BE2C (cell line): Measurements from ENCODE around the gene C2CD2.

Experiments used
- DNase-seq: peaks from one replicate; pipeline ENCODE4 v3.0.0-alpha.2; 2020
- H3K27me3 ChIP-seq: fragments of 250-450 bp; sonication (Bioruptor Pico); 2 replicates; pipeline ENCODE4 v1.5.1; 2020; ENCODE audit warnings: mild to moderate bottlenecking
- H3K36me3 ChIP-seq: fragments of 250-450 bp; sonication (Bioruptor Pico); 2 replicates; pipeline ENCODE4 v1.5.1; 2020; ENCODE audit warnings: mild to moderate bottlenecking
- H3K4me1 ChIP-seq: fragments of 250-450 bp; sonication (Bioruptor Pico); 2 replicates; pipeline ENCODE4 v1.5.1; 2020
- H3K4me3 ChIP-seq: 2 replicates; pipeline ENCODE4 v1.5.1; 2011; ENCODE audit warnings: low read depth, low read length
- H3K9me3 ChIP-seq: fragments of 250-450 bp; sonication (Bioruptor Pico); 2 replicates; pipeline ENCODE4 v1.5.1; 2020
- CTCF ChIP-seq: IDR thresholded peaks from 2 replicates; pipeline ENCODE4 v1.5.1; 2012; ENCODE audit warnings: mild to moderate bottlenecking, low read depth, low read length

The C2CD2 gene

GRCh38 chr21:41899426-41900202 lies 54.2 kb downstream of the C2CD2 start:
- DNase-seq = no peak
- no peaks in the 10 kb centered on the region for H3K27me3 ChIP-seq
- H3K9me3 ChIP-seq = no peaks in the 10 kb centered on the region
- H3K4me3 ChIP-seq = no peak overlapping the region
- no peaks in the 10 kb centered on the region for H3K4me1 ChIP-seq
- no peaks in the 10 kb centered on the region for H3K36me3 ChIP-seq
- no peak for TF ChIP-seq CTCF

- Histone ChIP-seq H3K36me3 (no peaks in the 10 kb centered on the region), H3K4me3 (no peak overlapping the region), H3K4me1 (no peaks in the 10 kb centered on the region), H3K9me3 (no peaks in the 10 kb centered on the region), H3K27me3 (no peaks in the 10 kb centered on the region)
- no peak for DNase-seq
- TF ChIP-seq CTCF = no peak
These were observed 54.8 kb downstream of the C2CD2 start for GRCh38 chr21:41898998-41899397.

DNA sequence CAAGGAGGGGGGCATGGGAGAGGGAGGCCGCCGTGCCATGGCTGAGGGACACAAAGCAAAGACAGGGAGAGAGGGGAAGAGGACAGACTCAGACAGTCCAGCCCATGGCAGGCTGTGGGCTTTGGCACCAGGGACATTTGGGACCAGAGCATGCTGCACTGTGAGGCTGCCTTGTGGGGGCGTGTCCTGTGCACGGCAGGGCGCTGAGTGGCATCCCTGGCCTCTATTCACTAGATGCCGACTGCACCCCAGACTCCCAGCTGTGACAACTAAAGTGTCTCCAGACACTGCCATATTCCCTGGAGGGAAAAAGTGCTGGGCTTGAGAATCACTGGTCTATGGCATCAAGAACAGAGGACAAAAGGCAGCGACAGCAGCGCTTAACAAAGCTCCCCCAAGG lies 56.1 kb downstream of the C2CD2 start:
- Histone ChIP-seq H3K27me3 (no peaks in the 10 kb centered on the region), H3K36me3 (no peaks in the 10 kb centered on the region), H3K9me3 (no peaks in the 10 kb centered on the region), H3K4me1 (no peaks in the 10 kb centered on the region), H3K4me3 (no peak overlapping the region)
- no peak for DNase-seq
- no peak for TF ChIP-seq CTCF

- no peaks in the 10 kb centered on the region for H3K27me3 ChIP-seq
- no peak for TF ChIP-seq CTCF
- H3K36me3 ChIP-seq = no peaks in the 10 kb centered on the region
- no peaks in the 10 kb centered on the region for H3K4me1 ChIP-seq
- DNase-seq = no peak
- H3K9me3 ChIP-seq = no peaks in the 10 kb centered on the region
- no peak overlapping the region for H3K4me3 ChIP-seq
These were observed 56.7 kb downstream of the C2CD2 start for GRCh38 chr21:41897047-41897669.

GRCh38 chr21:41895643-41896493 lies 58.0 kb downstream of the C2CD2 start:
- no peak for DNase-seq
- no peaks in the 10 kb centered on the region for H3K36me3 ChIP-seq
- H3K4me1 ChIP-seq = no peaks in the 10 kb centered on the region
- no peak overlapping the region for H3K4me3 ChIP-seq
- no peak for TF ChIP-seq CTCF
- no peaks in the 10 kb centered on the region for H3K9me3 ChIP-seq
- no peaks in the 10 kb centered on the region for H3K27me3 ChIP-seq
